Right hindlimb (tissue), 1 donor: ENCODE measurements around the gene PDE12.
"Not testable (repeated sequence)": the region's sequence is repeated elsewhere in the genome, so short reads cannot be mapped to it uniquely, and the experiment has no call there.

Experiments
- DNase-seq: peaks from one replicate; pipeline ENCODE4 v3.0.0-alpha.2; 2018

The PDE12 gene

GRCh38 chr3:57587905-57588304 lies 31.8 kb downstream of the PDE12 start:
- DNase-seq = no peak

- DNase-seq = no peak
These were observed 36.2 kb downstream of the PDE12 start for GRCh38 chr3:57592306-57592705.

- DNase-seq = no peak
These were observed 38.1 kb downstream of the PDE12 start for GRCh38 chr3:57594144-57594543.

- no peak for DNase-seq
These were observed 38.5 kb downstream of the PDE12 start for GRCh38 chr3:57594576-57594975.

GRCh38 chr3:57596495-57597126 lies 40.5 kb downstream of the PDE12 start:
- peak; percentile 84 for DNase-seq

- peak; percentile 100 for DNase-seq
These were observed 41.3 kb downstream of the PDE12 start, which contains the start of gene ARF4 for GRCh38 chr3:57597127-57597923. Gene ARF4 (minus strand): TSS chr3:57597344. CDS start chr3:57597140, 204 bp downstream.

- no peak for DNase-seq
These were observed 42.8 kb downstream of the PDE12 start for GRCh38 chr3:57598765-57599360.

- DNase-seq = no peak
These were observed 44.1 kb downstream of the PDE12 start for GRCh38 chr3:57600195-57600594.

GRCh38 chr3:57604971-57605370 lies 48.9 kb downstream of the PDE12 start:
- no peak for DNase-seq

GRCh38 chr3:57605683-57606082 lies 49.6 kb downstream of the PDE12 start:
- no peak for DNase-seq

- DNase-seq = not testable (repeated sequence)
These were observed 55.8 kb downstream of the PDE12 start for GRCh38 chr3:57611870-57612269.

- DNase-seq = no peak
These were observed 60.2 kb downstream of the PDE12 start for GRCh38 chr3:57616233-57616632.
